Bronchial epithelial cell (primary cell): ENCODE data around the gene SNTA1. TPM values are rescaled to one million over a fixed set of nuclear protein-coding genes. Genes with fewer than 3 reads are reported as not detected.

Experiments used
- DNase-seq: peaks from one replicate; pipeline ENCODE4 v3.0.0-alpha.2; 2010; ENCODE audit warnings: low read depth
- FAIRE-seq: peaks from 2 replicates; lab custom pipeline; 2011; peaks lifted over from hg19 to GRCh38; lab: Jason Lieb, UNC
- H3K27me3 ChIP-seq: 2 replicates; pipeline ENCODE4 v1.5.1; 2011; ENCODE audit warnings: low read length; ENCODE audit not compliant: control insufficient read depth, insufficient read depth
- H3K36me3 ChIP-seq: 2 replicates; pipeline ENCODE4 v1.5.1; 2011; ENCODE audit warnings: low read length; ENCODE audit not compliant: control insufficient read depth, insufficient read depth
- H3K4me3 ChIP-seq: 2 replicates; pipeline ENCODE4 v1.5.1; 2011; ENCODE audit warnings: mild to moderate bottlenecking, low read depth, low read length, control low read depth
- CTCF ChIP-seq: IDR thresholded peaks from 2 replicates; pipeline ENCODE4 v1.5.1; 2011; ENCODE audit warnings: mild to moderate bottlenecking, moderate library complexity, low read length, control low read depth, inconsistent platforms; ENCODE audit not compliant: insufficient read depth, severe bottlenecking
- total RNA-seq: library from RNA; depleted of rRNA; stranded (reverse); fragments of >200 nt; gene quantifications from 2 replicates; pipeline ENCODE4 v1.2.1, GENCODE V29; 2014

The SNTA1 gene
- total RNA-seq, 1 donor from 2014 or later: 4.2 TPM

GRCh38 chr20:33418033-33418432 lies 25.5 kb downstream of the SNTA1 start:
- no peaks in the 10 kb centered on the region for H3K27me3 ChIP-seq
- FAIRE-seq (no peak), DNase-seq (no peak)
- H3K4me3 ChIP-seq: no peak overlapping the region
- no peak for TF ChIP-seq CTCF
- H3K36me3 ChIP-seq: no peaks in the 10 kb centered on the region

DNA sequence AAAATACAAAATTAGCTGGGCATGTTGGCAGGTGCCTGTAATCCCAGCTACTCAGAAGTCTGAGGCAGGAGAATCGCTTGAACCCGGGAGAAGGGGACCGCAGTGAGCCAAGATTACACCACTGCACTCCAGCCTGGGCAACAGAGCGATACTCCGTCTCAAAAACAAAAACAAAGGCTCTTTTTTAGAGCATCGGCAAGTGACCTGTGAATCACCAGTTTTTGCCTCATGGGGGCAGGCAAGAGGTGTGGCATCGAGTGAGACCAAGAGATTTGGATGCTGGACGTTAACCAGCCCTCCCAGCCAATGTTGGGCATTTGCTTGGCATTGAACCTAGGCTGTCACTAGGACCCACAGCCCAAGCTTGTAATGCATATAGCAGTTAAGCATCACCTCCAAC lies 27.6 kb downstream of the SNTA1 start:
- DNase-seq (peak; percentile 33), FAIRE-seq (no peak)
- Histone ChIP-seq H3K4me3 (no peak overlapping the region), H3K27me3 (no peaks in the 10 kb centered on the region), H3K36me3 (peaks cover 2% of the 10 kb centered on the region)
- TF ChIP-seq CTCF: peak; percentile 47

DNA sequence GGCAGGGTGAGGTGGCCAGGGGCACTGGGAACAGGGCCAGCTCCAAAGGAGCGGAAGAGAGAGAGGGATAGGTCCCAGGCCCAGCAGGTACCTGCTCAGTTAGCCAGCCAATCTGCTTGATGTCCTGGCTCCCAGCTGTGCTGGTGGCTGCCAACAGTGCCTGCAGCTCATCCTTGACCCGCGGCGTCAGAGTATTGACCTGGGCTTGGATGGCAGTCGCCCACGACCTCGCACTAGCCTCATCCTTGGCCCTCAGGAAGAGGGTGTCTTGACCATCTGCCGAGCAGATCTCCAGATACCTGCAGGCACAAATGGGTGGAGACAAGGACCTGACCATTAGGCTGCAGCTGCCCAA lies 31.1 kb downstream of the SNTA1 start:
- Histone ChIP-seq H3K36me3 (peaks cover 2% of the 10 kb centered on the region), H3K27me3 (no peaks in the 10 kb centered on the region), H3K4me3 (no peak overlapping the region)
- no peak for FAIRE-seq
- no peak for DNase-seq
- no peak for TF ChIP-seq CTCF

DNA sequence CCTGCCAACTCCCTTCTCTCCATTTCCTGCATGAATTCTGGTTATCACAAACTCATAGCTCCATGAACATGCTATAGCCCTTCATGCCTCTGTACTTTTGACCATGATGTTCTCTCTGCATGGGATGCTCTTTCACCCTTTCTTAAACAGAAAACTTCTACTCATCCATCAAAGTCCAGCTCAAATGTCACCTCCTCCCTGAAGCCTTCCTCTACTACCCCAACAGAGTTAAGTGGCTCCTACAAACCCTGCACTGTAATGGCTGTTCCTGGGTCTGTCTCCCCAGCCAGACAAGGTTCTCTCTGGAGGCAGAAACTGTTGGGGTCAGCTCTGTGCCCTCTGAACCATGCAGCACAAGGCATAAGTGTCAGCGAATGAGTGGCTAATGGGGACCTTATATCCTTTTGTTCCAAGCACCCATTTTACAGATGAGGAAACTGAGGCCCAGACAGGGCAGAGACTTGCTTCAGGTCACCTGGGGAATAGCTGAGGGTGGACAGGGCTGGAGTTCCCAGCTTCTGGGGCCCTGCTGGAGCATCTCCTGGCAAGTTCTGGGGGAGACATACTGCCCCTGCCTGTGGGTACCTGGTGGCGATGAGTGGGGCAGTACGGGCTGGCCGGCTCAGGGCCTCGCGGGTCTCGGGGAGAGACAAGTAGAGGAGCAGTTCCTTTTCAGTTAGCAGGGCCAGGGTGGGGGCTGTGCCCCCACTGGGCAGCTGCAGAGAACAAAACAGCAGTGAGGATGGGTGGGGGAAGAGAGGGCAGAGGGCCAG lies 31.7 kb downstream of the SNTA1 start:
- no peak overlapping the region for H3K4me3 ChIP-seq
- FAIRE-seq (no peak), DNase-seq (no peak)
- H3K36me3 ChIP-seq: peaks cover 2% of the 10 kb centered on the region
- H3K27me3 ChIP-seq: no peaks in the 10 kb centered on the region
- TF ChIP-seq CTCF: no peak

DNA sequence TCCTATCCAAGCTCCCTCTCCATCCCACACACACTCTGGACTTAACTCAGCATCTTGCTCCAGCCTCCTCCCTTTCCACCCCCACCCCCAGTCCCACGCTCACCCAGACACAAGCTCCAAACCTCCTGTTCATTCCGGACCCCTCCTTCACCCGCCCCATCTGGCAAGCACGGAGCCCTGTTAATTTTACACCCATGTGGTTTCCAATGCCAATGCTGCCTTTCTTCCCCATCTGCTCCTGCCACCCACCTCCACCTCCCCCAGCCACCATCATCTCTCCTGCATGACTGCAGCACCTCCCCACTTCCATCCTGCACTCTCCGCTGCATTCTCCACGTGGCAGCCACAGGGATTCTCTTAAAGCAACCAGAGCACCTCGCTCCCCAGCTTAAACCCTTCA lies 32.3 kb downstream of the SNTA1 start:
- TF ChIP-seq CTCF: no peak
- FAIRE-seq (no peak), DNase-seq (no peak)
- no peak overlapping the region for H3K4me3 ChIP-seq
- H3K27me3 ChIP-seq: no peaks in the 10 kb centered on the region
- peaks cover 2% of the 10 kb centered on the region for H3K36me3 ChIP-seq
